WI38 (cell line): ENCODE data around the gene ARHGEF19.
A peak's percentile ranks its signal among the peaks of the same experiment; 100 is the strongest.

Experiments used
- H3K4me3 ChIP-seq: 2 replicates; pipeline ENCODE4 v1.5.1; 2011; ENCODE audit warnings: low read depth, mild to moderate bottlenecking, control low read depth, low read length
- TF ChIP-seq, protein P1 (sequence below): IDR thresholded peaks from 2 replicates; pipeline ENCODE4 v1.5.1; 2012; ENCODE audit warnings: low read depth, mild to moderate bottlenecking, control low read depth, low read length

The ARHGEF19 gene

GRCh38 chr1:16243936-16244649 lies 31.6 kb upstream of the ARHGEF19 start:
- TF ChIP-seq, protein P1, sequence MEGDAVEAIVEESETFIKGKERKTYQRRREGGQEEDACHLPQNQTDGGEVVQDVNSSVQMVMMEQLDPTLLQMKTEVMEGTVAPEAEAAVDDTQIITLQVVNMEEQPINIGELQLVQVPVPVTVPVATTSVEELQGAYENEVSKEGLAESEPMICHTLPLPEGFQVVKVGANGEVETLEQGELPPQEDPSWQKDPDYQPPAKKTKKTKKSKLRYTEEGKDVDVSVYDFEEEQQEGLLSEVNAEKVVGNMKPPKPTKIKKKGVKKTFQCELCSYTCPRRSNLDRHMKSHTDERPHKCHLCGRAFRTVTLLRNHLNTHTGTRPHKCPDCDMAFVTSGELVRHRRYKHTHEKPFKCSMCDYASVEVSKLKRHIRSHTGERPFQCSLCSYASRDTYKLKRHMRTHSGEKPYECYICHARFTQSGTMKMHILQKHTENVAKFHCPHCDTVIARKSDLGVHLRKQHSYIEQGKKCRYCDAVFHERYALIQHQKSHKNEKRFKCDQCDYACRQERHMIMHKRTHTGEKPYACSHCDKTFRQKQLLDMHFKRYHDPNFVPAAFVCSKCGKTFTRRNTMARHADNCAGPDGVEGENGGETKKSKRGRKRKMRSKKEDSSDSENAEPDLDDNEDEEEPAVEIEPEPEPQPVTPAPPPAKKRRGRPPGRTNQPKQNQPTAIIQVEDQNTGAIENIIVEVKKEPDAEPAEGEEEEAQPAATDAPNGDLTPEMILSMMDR: peak; percentile 94
- H3K4me3 ChIP-seq: no peak overlapping the region

DNA sequence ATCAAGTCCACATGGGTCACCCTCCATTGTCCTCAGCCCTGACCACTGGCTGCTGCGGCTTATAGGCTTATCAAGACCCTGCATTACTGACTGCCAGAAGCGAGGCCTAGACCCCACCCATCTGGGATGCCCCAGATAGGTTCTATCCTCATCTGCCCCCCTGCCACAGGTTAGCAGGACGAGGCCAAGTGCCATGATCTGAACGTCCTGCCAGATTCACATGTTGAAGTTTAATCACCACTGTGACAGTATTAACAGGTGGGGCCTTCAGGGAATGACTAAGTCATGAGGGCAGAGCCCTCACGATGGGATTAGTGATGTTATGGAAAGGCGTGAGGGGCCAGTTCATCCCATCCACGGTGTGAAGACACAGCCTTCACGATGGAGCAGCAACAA lies 30.8 kb upstream of the ARHGEF19 start:
- H3K4me3 ChIP-seq: no peak overlapping the region
- TF ChIP-seq, protein P1: no peak

- TF ChIP-seq, protein P1: no peak
- H3K4me3 ChIP-seq: no peak overlapping the region
These were observed 30.2 kb upstream of the ARHGEF19 start for GRCh38 chr1:16242556-16243214.

- H3K4me3 ChIP-seq: no peak overlapping the region
- TF ChIP-seq, protein P1: no peak
These were observed 28.8 kb upstream of the ARHGEF19 start for GRCh38 chr1:16241221-16241708.

GRCh38 chr1:16239972-16240491 lies 27.6 kb upstream of the ARHGEF19 start:
- TF ChIP-seq, protein P1: no peak
- H3K4me3 ChIP-seq: no peak overlapping the region

DNA sequence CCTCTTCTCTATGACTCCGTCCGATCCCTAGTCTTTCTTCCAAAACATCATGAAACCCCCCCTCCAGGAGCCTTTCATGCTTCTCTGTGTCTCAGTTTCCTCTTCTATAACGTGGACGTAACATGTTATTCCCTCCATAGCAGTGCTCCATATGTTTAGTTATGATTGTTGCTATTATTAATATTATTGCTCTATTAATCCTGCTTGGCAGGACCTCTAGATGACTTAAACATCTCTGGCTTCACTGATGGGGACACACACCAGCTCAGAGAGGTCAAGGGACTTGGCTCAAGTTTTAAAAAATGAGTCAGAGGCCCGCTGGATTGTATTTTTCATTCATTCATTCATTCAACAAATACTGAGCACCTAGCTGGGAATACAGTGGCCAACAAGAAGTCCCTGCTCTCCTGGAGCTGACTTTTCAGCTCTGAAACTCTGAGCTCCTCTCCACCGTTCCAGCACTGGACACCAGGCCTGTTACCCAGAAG lies 24.9 kb upstream of the ARHGEF19 start:
- TF ChIP-seq, protein P1: no peak
- peak overlapping the region; percentile 68 for H3K4me3 ChIP-seq
